Measurements from ENCODE around the gene KCNRG.

The KCNRG gene

DNA sequence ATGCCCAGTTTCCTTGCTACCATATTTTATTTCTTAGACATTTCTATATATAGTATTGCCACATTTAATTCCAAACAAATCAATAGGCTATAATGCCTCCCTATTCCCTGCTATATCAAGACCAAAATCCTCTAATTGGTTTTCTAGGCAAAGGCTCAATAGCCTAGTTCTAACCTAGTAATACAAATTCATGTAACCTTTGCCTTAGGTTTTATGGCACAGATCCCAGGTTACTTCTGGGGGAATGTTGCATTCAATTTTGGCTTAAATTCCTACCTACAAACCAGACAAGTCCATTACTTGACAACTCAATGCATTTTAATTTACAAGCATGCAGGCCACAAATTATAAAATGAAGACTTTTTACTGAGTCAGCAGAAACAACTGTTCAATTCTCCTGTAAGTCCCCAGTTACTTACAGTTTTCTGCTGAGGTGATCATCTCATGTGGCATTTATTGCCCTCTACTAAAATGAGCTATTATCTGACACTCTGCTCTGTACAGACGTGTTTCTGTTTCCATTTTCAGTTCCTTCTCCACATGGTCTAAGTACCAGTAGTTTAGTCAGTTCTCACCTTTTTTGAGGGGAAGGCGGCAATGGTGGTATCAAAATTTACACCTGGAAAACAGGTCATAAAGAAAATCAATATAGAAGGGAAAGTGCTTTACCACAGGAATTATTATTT lies 11.7 kb downstream of the KCNRG start:
- TF ChIP-seq, protein P1, sequence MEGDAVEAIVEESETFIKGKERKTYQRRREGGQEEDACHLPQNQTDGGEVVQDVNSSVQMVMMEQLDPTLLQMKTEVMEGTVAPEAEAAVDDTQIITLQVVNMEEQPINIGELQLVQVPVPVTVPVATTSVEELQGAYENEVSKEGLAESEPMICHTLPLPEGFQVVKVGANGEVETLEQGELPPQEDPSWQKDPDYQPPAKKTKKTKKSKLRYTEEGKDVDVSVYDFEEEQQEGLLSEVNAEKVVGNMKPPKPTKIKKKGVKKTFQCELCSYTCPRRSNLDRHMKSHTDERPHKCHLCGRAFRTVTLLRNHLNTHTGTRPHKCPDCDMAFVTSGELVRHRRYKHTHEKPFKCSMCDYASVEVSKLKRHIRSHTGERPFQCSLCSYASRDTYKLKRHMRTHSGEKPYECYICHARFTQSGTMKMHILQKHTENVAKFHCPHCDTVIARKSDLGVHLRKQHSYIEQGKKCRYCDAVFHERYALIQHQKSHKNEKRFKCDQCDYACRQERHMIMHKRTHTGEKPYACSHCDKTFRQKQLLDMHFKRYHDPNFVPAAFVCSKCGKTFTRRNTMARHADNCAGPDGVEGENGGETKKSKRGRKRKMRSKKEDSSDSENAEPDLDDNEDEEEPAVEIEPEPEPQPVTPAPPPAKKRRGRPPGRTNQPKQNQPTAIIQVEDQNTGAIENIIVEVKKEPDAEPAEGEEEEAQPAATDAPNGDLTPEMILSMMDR (IDR thresholded peaks at IDR 0.05; ENCODE audit: low read length, missing control alignments): no peak
- H3K4me3 ChIP-seq (replicated peaks; ENCODE audit: low read depth, low read length): no peak overlapping the region
- no peak for DNase-seq (ENCODE audit: low read depth)

DNA sequence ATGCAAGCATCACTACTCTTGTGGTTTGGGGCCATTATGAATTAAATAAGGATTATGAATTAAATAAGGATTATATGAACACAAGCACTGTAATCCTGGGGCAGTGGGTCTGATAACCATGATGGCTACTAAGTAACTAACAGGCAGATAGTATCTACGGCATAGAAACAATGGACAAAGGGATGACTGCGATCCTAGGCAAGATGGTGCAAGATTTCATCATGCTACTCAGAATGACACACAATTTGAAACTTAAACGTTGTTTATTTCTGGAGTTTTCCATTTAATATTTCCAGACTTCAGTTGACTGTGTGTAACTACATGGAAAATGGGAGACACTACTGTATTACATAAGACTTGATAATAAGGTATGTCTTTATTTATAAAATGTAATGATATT lies 15.1 kb downstream of the KCNRG start:
- DNase-seq (ENCODE audit: low read depth): no peak
- TF ChIP-seq, protein P1 (IDR thresholded peaks at IDR 0.05; ENCODE audit: low read length, missing control alignments): no peak
- no peak overlapping the region for H3K4me3 ChIP-seq (replicated peaks; ENCODE audit: low read depth, low read length)

DNA sequence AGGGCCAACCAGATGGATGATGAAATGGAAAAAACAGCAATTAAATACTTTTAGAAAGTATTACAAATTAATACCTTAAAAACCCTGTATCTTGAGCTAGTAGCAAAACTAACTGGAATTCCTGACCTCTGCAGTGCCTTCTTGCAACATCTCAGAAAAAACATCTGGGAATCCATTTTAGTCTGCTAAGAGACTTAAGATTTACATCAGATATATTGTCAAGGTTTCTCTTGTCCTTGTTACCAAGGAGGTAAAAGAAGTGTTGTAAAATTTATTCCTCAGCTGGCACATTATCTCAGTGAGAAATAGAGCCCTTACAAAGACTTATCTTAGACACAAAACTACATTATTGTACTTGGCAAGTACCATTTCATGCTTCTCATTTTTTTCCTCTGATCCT lies 18.5 kb downstream of the KCNRG start:
- TF ChIP-seq, protein P1 (IDR thresholded peaks at IDR 0.05; ENCODE audit: low read length, missing control alignments): no peak
- no peak overlapping the region for H3K4me3 ChIP-seq (replicated peaks; ENCODE audit: low read depth, low read length)
- peak; percentile 54 for DNase-seq (ENCODE audit: low read depth)

DNA sequence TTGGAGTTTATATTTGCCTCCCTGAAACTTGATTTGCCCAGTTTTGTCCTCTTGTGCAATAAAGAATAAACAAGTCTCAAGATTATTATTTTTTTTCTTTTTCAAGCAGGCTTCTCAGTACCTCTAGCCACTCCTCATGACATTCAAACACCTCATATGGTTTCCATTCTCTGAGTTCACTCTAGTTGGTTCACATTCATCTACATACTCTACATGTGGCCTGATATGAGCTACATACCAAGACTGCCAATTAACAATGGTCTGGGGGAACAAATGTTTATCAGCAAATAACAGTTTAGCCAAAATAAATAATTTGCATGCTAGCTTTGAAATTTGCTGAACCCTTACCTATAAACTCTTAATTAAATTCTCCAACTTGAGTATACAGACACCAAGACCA lies 22.5 kb downstream of the KCNRG start:
- H3K4me3 ChIP-seq (replicated peaks; ENCODE audit: low read depth, low read length): no peak overlapping the region
- no peak for DNase-seq (ENCODE audit: low read depth)
- TF ChIP-seq, protein P1 (IDR thresholded peaks at IDR 0.05; ENCODE audit: low read length, missing control alignments): no peak

DNA sequence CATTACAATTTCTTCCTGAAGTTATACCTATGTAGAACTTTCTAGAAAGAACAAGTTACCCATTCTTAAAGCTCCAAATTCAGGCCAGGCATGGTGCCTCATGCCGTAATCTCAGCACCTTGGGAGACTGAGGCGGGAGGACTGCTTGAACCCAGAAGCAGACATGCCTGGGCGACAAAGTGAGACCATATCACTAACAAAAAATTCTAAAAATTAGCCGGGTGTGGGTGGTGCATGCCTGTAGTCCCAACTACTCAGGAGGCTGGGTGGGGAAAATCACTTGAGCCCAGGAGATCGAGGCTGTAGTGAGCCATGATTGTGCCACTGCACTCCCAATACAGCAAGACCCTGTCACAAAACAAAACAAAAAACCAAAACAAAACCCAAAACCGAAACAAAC lies 23.0 kb downstream of the KCNRG start:
- no peak for DNase-seq (ENCODE audit: low read depth)
- TF ChIP-seq, protein P1 (IDR thresholded peaks at IDR 0.05; ENCODE audit: low read length, missing control alignments): no peak
- H3K4me3 ChIP-seq (replicated peaks; ENCODE audit: low read depth, low read length): no peak overlapping the region

DNA sequence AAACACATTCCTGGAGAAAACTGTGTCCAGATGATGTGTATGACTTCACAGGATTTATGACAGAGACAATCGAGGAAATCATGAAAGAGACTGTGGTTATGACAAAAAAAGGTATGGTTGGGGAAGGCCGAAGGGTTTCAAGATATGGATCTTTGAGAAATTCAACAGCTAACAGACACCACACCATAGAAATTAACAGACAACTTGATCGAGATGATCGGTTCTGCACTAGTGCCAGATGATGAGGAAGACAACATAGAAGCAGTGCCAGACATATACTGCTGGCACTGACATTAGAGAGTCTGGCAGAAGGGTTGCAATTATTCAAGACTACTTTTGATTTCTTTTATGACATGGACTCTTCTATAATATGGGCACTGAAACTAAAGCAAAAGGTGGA lies 37.2 kb downstream of the KCNRG start:
- TF ChIP-seq, protein P1 (IDR thresholded peaks at IDR 0.05; ENCODE audit: low read length, missing control alignments): no peak
- no peak for DNase-seq (ENCODE audit: low read depth)
- H3K4me3 ChIP-seq (replicated peaks; ENCODE audit: low read depth, low read length): no peak overlapping the region

DNA sequence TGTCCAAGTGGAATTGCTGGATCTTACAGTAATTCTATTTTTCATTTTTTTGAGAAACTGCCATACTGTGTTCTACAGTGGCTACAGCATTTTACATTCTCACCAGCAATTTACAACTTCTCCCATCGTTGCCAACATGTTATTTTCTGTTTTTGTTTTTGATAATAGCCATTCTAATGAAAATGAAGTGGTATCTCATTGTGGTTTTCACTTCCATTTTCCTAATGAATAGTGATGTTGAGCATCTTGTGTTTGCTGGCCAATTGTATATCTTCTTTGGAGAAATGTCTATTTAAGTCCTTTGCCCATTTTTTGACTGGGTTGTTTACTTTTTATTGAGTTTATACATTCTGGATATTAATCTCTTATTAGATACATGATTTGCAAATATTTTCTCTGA lies 38.6 kb downstream of the KCNRG start:
- no peak overlapping the region for H3K4me3 ChIP-seq (replicated peaks; ENCODE audit: low read depth, low read length)
- TF ChIP-seq, protein P1 (IDR thresholded peaks at IDR 0.05; ENCODE audit: low read length, missing control alignments): no peak
- no peak for DNase-seq (ENCODE audit: low read depth)

All from fibroblast of pulmonary artery (primary cell).